GM21737 (cell line): ENCODE measurements around the gene DCAF11.

Experiments
- ATAC-seq: cut with Tn5 transposase; IDR thresholded peaks from one replicate; pipeline ENCODE4 v1.9.1; 2021; ENCODE audit warnings: mild to moderate bottlenecking, moderate library complexity; ENCODE audit not compliant: unreplicated experiment

DCAF11 gene

GRCh38 chr14:24114532-24115421 is at the start of gene DCAF11, which contains the start of gene NRL:
Gene DCAF11 (plus strand): TSS chr14:24114777. CDS start chr14:24115595, 818 bp downstream.
Gene NRL (minus strand): TSS chr14:24114949. CDS start chr14:24082848, 32,101 bp downstream.
- peak; percentile 78 for ATAC-seq

GRCh38 chr14:24064856-24065255 is 49.7 kb upstream of the DCAF11 start:
- no peak for ATAC-seq

GRCh38 chr14:24065408-24065807 is 49.2 kb upstream of the DCAF11 start:
- ATAC-seq = no peak

GRCh38 chr14:24066496-24067132 is 48.0 kb upstream of the DCAF11 start:
- ATAC-seq = no peak

GRCh38 chr14:24067133-24068082 is 47.2 kb upstream of the DCAF11 start:
- ATAC-seq = no peak

- no peak for ATAC-seq
Measured at GRCh38 chr14:24068711-24069410, 45.7 kb upstream of the DCAF11 start.

DNA sequence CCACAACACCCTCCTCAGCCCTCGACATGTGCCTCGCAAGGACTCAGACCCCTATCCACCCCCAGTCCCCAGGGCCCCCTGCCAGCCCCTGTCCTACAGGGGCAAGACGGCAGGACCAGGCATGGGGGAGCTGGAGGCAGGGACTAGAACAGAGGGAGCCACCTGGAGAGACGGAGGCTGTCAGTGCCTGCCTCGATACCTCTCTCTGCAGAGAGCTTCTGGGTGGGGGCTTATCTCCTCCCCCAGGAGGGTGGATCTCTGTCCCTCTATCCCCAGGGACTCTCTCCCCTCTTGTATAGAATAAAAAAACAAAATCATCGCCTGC is 45.2 kb upstream of the DCAF11 start:
- ATAC-seq = no peak

DNA sequence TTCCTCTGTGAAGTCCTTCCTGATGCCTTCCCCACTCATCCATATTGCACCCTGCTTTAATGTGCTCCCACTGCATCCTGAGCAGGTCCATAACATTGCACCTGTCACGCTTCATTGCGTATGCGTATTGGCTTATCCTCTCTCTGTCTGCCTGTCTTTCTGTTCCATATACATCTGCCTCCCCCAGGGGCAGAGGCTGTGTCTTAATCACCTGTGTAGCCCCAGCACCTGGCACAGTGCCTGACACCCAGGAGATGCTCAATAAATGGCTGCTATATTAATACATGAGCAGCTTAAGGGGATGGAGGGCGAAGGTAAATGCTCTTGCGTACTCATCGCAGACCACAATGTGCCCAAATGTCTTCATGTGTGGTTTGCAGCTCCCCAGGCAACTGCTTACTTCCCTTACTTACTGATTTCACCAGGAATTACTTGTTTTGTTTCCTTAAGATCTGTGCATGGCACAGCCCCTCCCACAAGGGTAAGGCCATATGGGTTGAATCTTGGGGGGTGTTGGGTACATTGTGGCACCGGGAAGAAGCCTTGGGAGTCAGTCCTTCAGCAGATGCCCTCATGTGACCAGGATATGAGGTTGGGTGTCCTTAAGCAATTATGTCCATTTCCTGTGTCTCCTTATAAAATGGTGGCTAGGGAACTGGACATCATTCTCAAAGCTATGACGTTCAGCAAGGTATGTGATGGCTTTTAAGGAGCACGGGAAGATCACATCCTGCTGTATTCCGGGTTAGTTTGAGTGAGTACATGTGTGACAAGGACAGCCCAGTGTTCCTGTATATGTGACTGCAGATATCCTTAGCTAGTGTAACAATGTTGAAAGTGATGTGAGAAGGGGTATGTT is 44.1 kb upstream of the DCAF11 start:
- ATAC-seq = no peak

- no peak for ATAC-seq
Measured at GRCh38 chr14:24071144-24071697, 43.4 kb upstream of the DCAF11 start, which contains the start of gene CPNE6. Gene CPNE6 (plus strand): TSS chr14:24071562. CDS start chr14:24072937, 1,375 bp downstream.

DNA sequence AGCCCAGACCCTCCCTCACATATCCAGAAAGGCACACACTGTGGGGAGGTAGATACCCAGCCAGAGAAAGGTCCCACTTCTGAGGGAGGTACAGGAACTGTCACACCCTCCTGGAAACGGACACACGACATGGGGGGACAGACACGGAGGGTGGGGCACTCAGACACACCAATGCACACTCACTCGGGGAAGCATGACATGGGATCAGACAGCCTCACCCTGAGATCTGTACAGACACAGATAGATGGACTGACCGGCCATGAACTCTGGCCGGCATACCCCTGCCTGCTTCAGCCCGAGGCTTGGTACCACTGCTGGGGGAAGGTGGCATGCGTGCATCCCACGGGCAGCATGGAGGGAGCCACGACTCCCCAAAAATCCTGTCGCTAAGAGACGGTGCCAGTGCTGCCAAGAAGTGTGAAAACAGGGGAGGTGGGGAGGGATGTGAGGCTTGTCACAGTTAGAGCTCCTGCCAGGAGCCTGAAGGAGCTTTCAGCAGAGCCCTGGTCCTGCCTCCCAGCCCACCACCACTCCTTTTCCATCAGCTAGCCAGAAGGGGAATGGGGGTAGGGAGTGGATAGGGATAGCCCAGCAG is 42.6 kb upstream of the DCAF11 start:
- no peak for ATAC-seq

DNA sequence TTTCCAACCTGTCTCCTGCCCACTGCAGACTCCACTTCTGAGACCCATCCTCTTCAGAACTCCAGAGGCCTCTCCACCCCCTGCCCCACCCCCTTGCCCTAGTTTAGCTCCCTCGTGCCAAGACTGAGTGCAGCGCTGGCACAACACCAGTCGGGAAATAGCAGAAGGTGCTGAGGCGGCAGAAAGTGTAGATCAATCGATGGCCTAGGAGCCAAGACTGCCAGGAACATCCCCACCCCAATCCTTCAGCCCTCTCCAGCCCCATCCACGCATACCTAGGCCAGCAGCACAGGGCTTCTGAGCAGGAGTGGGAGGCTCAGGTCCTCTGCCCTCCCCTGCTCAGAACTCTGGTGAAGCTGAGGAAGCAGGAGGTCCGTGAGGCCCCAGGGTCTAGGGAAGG is 42.1 kb upstream of the DCAF11 start:
- no peak for ATAC-seq

DNA sequence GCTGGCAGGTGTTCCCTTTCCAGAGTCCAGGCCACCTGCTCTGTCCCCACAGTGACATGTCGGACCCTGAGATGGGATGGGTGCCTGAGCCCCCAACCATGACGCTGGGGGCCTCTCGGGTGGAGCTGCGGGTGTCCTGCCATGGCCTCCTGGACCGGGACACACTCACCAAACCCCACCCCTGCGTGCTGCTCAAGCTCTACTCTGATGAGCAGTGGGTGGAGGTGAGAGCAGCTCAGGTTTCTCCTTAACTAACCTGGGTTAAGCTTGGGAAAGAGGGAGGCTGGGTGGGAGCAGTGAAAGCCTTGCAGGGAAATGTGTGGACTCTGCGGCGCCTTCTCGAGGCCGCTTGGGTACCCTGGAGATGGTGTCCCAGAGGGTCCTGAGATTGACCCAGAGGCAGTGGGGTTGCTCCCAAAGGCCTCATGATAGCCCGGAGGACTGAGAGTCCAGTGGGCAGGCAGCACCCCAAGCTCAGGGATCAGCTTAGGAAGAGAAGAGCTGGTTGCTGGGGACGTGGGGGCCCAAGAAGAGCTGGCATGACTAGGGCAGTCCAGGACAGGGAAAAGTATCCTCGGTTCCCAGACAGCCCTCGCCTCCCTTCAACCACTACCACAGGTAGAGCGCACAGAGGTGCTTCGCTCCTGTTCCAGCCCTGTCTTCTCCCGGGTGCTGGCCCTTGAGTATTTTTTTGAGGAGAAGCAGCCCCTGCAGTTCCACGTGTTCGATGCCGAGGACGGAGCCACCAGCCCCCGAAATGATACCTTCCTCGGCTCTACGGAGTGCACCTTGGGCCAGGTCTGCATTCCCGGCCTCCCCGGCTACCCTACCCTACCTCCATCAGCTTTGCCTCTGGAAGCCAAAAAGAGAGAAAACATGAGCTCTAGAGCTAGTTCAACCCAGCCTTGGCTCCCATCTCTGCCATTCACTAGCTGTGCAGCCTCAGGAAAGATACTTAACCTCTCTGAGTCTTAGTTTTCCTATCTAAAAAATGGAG is 41.4 kb upstream of the DCAF11 start:
- no peak for ATAC-seq

DNA sequence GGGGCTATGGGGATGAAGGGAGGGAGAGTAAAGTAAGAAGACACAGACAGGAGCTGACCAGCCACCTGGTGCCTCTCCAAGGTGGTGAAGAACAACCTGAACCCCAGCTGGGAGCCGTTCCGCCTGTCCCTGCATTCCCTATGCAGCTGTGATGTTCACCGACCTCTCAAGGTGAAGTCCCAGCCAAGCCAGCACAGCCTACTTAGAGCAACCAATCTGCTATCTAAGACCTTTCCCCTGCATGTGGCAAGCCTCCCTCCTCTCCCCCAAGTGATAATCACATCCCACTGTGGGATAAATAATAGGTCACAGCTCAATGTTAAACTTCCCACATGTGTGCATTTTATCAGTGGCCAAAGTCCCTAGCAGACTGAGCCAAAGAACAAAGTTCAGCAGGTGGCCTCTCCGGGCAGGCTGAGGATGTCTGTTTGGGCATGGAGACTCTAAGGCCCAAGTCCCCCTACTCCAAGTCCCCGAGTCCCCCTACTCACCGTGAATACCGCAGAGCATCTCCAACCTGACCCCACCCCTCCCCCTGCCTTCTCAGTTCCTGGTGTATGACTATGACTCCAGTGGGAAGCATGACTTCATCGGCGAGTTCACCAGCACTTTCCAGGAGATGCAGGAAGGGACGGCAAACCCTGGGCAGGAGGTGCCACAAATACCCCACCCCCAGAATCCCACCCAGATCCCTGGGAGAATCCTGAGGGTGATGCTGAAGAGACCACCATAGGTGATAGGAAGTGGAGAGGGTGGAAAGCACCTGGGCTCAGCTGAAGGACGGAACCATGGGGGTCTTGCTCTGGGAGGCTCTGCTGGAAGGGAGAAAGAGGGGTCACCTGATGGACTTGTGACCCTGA is 39.7 kb upstream of the DCAF11 start:
- ATAC-seq = no peak

- no peak for ATAC-seq
Measured at GRCh38 chr14:24075485-24076301, 38.9 kb upstream of the DCAF11 start.

GRCh38 chr14:24076302-24076601 is 38.3 kb upstream of the DCAF11 start:
- no peak for ATAC-seq

- ATAC-seq = no peak
Measured at GRCh38 chr14:24077086-24077485, 37.5 kb upstream of the DCAF11 start.
